GM19043 (cell line): Measurements from ENCODE around the gene PCAT6.

Experiments
- ATAC-seq: cut with Tn5 transposase; IDR thresholded peaks from one replicate; pipeline ENCODE4 v1.9.1; 2021; ENCODE audit warnings: low read depth; ENCODE audit not compliant: unreplicated experiment

Gene PCAT6

GRCh38 chr1:202844259-202844658, 33.5 kb downstream of the PCAT6 start:
- no peak for ATAC-seq

- ATAC-seq = no peak
Measured at GRCh38 chr1:202844935-202845334, 34.2 kb downstream of the PCAT6 start.

- ATAC-seq = peak; percentile 76
Measured at GRCh38 chr1:202848191-202848542, 37.4 kb downstream of the PCAT6 start.

- ATAC-seq = no peak
Measured at GRCh38 chr1:202850593-202851362, 40.0 kb downstream of the PCAT6 start.

- no peak for ATAC-seq
Measured at GRCh38 chr1:202852163-202852904, 41.6 kb downstream of the PCAT6 start.

- no peak for ATAC-seq
Measured at GRCh38 chr1:202854787-202855186, 44.0 kb downstream of the PCAT6 start.

GRCh38 chr1:202856014-202856413, 45.3 kb downstream of the PCAT6 start:
- ATAC-seq = no peak

- no peak for ATAC-seq
Measured at GRCh38 chr1:202857136-202857610, 46.4 kb downstream of the PCAT6 start.

GRCh38 chr1:202858331-202858730, 47.6 kb downstream of the PCAT6 start:
- ATAC-seq = no peak

- ATAC-seq = no peak
Measured at GRCh38 chr1:202858789-202859414, 48.1 kb downstream of the PCAT6 start.

GRCh38 chr1:202860744-202861419, 50.1 kb downstream of the PCAT6 start:
- no peak for ATAC-seq
